ACC112 (cell line): ENCODE results near the gene MBD4.

Source experiments
- H2AFZ ChIP-seq: fragments of 200-600 bp; sonication (generic); one replicate; pipeline ENCODE4 v1.6.0; 2017; ENCODE audit warnings: antibody characterized with exemption, low read length; ENCODE audit not compliant: unreplicated experiment
- H3K27ac ChIP-seq: fragments of 200-600 bp; sonication (generic); 2 replicates; pipeline ENCODE4 v1.5.1; 2014; ENCODE audit warnings: low read depth, mild to moderate bottlenecking, antibody characterized with exemption, low read length, moderate library complexity
- H3K27me3 ChIP-seq: fragments of 200-600 bp; sonication (generic); 2 replicates; pipeline ENCODE4 v1.6.1; 2014; ENCODE audit warnings: mild to moderate bottlenecking, antibody characterized with exemption, low read length, moderate library complexity, mixed read lengths; ENCODE audit not compliant: insufficient read depth
- H3K36me3 ChIP-seq: fragments of 200-600 bp; sonication (generic); 2 replicates; pipeline ENCODE4 v1.6.1; 2016; ENCODE audit warnings: mild to moderate bottlenecking, antibody characterized with exemption, low read length, moderate library complexity, mixed read lengths; ENCODE audit not compliant: insufficient read depth
- H3K4me1 ChIP-seq: fragments of 200-600 bp; sonication (generic); one replicate; pipeline ENCODE4 v1.6.1; 2016; ENCODE audit warnings: low read length, mixed read lengths; ENCODE audit not compliant: insufficient read depth, unreplicated experiment, control insufficient read depth
- H3K4me3 ChIP-seq: fragments of 200-600 bp; sonication (generic); 2 replicates; pipeline ENCODE4 v1.5.1; 2014; ENCODE audit warnings: mild to moderate bottlenecking, low read depth, low read length
- H3K79me2 ChIP-seq: fragments of 200-600 bp; sonication (generic); one replicate; pipeline ENCODE4 v1.6.0; 2016; ENCODE audit warnings: low read length; ENCODE audit not compliant: control insufficient read depth, unreplicated experiment, insufficient read depth

The MBD4 gene

GRCh38 chr3:129442947-129443346 is 3.2 kb upstream of the MBD4 start:
- H2AFZ ChIP-seq = peak overlapping the region; percentile 71
- H3K27ac ChIP-seq = no peak overlapping the region
- peaks cover 40% of the 10 kb centered on the region for H3K4me1 ChIP-seq
- H3K36me3 ChIP-seq = no peaks in the 10 kb centered on the region
- no peaks in the 10 kb centered on the region for H3K27me3 ChIP-seq
- H3K4me3 ChIP-seq = peak overlapping the region; percentile 95
- H3K79me2 ChIP-seq = peaks cover 45% of the 10 kb centered on the region

GRCh38 chr3:129442486-129442885 is 2.7 kb upstream of the MBD4 start:
- Histone ChIP-seq H3K79me2 (peaks cover 50% of the 10 kb centered on the region), H3K27ac (peak overlapping the region; percentile 89), H3K4me1 (peaks cover 40% of the 10 kb centered on the region), H3K27me3 (no peaks in the 10 kb centered on the region), H3K36me3 (no peaks in the 10 kb centered on the region), H3K4me3 (peak overlapping the region; percentile 95), H2AFZ (peak overlapping the region; percentile 71)

- peak overlapping the region; percentile 71 for H2AFZ ChIP-seq
- H3K27me3 ChIP-seq = no peaks in the 10 kb centered on the region
- H3K36me3 ChIP-seq = peaks cover 4% of the 10 kb centered on the region
- peaks cover 50% of the 10 kb centered on the region for H3K79me2 ChIP-seq
- H3K27ac ChIP-seq = peak overlapping the region; percentile 89
- peak overlapping the region; percentile 95 for H3K4me3 ChIP-seq
- peaks cover 44% of the 10 kb centered on the region for H3K4me1 ChIP-seq
Observed at GRCh38 chr3:129441782-129442181, 2.0 kb upstream of the MBD4 start.

- Histone ChIP-seq H3K4me1 (peaks cover 49% of the 10 kb centered on the region), H3K4me3 (peak overlapping the region; percentile 95), H3K79me2 (peaks cover 54% of the 10 kb centered on the region), H3K36me3 (peaks cover 10% of the 10 kb centered on the region), H2AFZ (peak overlapping the region; percentile 5), H3K27ac (peak overlapping the region; percentile 89), H3K27me3 (no peaks in the 10 kb centered on the region)
Observed at GRCh38 chr3:129441215-129441614, 1.5 kb upstream of the MBD4 start.

- H3K36me3 ChIP-seq = peaks cover 15% of the 10 kb centered on the region
- H3K27me3 ChIP-seq = no peaks in the 10 kb centered on the region
- peak overlapping the region; percentile 95 for H3K4me3 ChIP-seq
- H3K79me2 ChIP-seq = peaks cover 58% of the 10 kb centered on the region
- peak overlapping the region; percentile 5 for H2AFZ ChIP-seq
- peak overlapping the region; percentile 89 for H3K27ac ChIP-seq
- peaks cover 53% of the 10 kb centered on the region for H3K4me1 ChIP-seq
Observed at GRCh38 chr3:129440618-129441190, 956 bp upstream of the MBD4 start.

GRCh38 chr3:129439226-129439816 is 427 bp downstream of the MBD4 start:
- peak overlapping the region; percentile 95 for H3K4me3 ChIP-seq
- H2AFZ ChIP-seq = peak overlapping the region; percentile 92
- no peaks in the 10 kb centered on the region for H3K27me3 ChIP-seq
- peak overlapping the region; percentile 53 for H3K27ac ChIP-seq
- peaks cover 63% of the 10 kb centered on the region for H3K79me2 ChIP-seq
- H3K36me3 ChIP-seq = peaks cover 16% of the 10 kb centered on the region
- H3K4me1 ChIP-seq = peaks cover 64% of the 10 kb centered on the region

- H3K79me2 ChIP-seq = peaks cover 42% of the 10 kb centered on the region
- H3K4me1 ChIP-seq = peaks cover 30% of the 10 kb centered on the region
- H3K27ac ChIP-seq = no peak overlapping the region
- peaks cover 45% of the 10 kb centered on the region for H3K36me3 ChIP-seq
- no peak overlapping the region for H2AFZ ChIP-seq
- H3K4me3 ChIP-seq = peak overlapping the region; percentile 12; the same call in 1 of the 2 replicates
- H3K27me3 ChIP-seq = no peaks in the 10 kb centered on the region
Observed at GRCh38 chr3:129435367-129435766, 4.4 kb downstream of the MBD4 start.

GRCh38 chr3:129434140-129434539 is 5.6 kb downstream of the MBD4 start:
- H3K4me3 ChIP-seq = no peak overlapping the region
- H3K36me3 ChIP-seq = peaks cover 45% of the 10 kb centered on the region
- no peak overlapping the region for H3K27ac ChIP-seq
- H2AFZ ChIP-seq = no peak overlapping the region
- H3K4me1 ChIP-seq = peaks cover 30% of the 10 kb centered on the region
- H3K79me2 ChIP-seq = peaks cover 36% of the 10 kb centered on the region
- H3K27me3 ChIP-seq = no peaks in the 10 kb centered on the region

- no peaks in the 10 kb centered on the region for H3K27me3 ChIP-seq
- H3K27ac ChIP-seq = no peak overlapping the region
- H3K79me2 ChIP-seq = peaks cover 31% of the 10 kb centered on the region
- H2AFZ ChIP-seq = no peak overlapping the region
- H3K4me3 ChIP-seq = no peak overlapping the region
- peaks cover 34% of the 10 kb centered on the region for H3K4me1 ChIP-seq
- H3K36me3 ChIP-seq = peaks cover 45% of the 10 kb centered on the region
Observed at GRCh38 chr3:129433565-129433964, 6.2 kb downstream of the MBD4 start.

GRCh38 chr3:129432671-129433070 is 7.1 kb downstream of the MBD4 start:
- Histone ChIP-seq H3K27ac (no peak overlapping the region), H3K4me1 (peaks cover 29% of the 10 kb centered on the region), H3K27me3 (no peaks in the 10 kb centered on the region; the same call in 1 of the 2 replicates), H3K4me3 (no peak overlapping the region), H3K36me3 (peaks cover 45% of the 10 kb centered on the region), H2AFZ (no peak overlapping the region), H3K79me2 (peaks cover 22% of the 10 kb centered on the region)

- peaks cover 28% of the 10 kb centered on the region for H3K4me1 ChIP-seq
- no peak overlapping the region for H3K27ac ChIP-seq
- no peak overlapping the region for H3K4me3 ChIP-seq
- H3K79me2 ChIP-seq = peaks cover 18% of the 10 kb centered on the region
- H2AFZ ChIP-seq = no peak overlapping the region
- no peaks in the 10 kb centered on the region; the same call in 1 of the 2 replicates for H3K27me3 ChIP-seq
- peaks cover 43% of the 10 kb centered on the region for H3K36me3 ChIP-seq
Observed at GRCh38 chr3:129432036-129432435, 7.7 kb downstream of the MBD4 start.
